Heart left ventricle (tissue), 16 donors: ENCODE results near the gene PML. TPM values are rescaled to one million over a fixed set of nuclear protein-coding genes. Genes with fewer than 3 reads are reported as not detected.
A peak's percentile ranks its signal among the peaks of the same experiment; 100 is the strongest.

Source experiments
- ATAC-seq, 4 donors: fragments of 200-7000 bp; cut with Tn5 transposase; one replicate each; pipeline ENCODE4 v1.9.1; 2020 to 2022; ENCODE audit warnings: moderate library complexity in 4 of 4, mild to moderate bottlenecking in 3 of 4, moderate number of reproducible peaks in 1 of 4
- DNase-seq, 5 donors: peaks; one replicate each; pipeline ENCODE4 v3.0.0-alpha.2; 2020
- H3K27ac ChIP-seq, 12 donors: fragments of 200-600 bp; sonication (generic) in 4 of 12; one replicate each; pipeline versions ENCODE4 v1.5.0 to v1.8.0; 2016 to 2022; ENCODE audit warnings: mild to moderate bottlenecking in 2 of 12
- H3K27me3 ChIP-seq, 9 donors: fragments of 200-600 bp; sonication (generic) in 2 of 9; one replicate each; pipeline versions ENCODE4 v1.5.1 to v1.8.0; 2016 to 2022; ENCODE audit warnings: mild to moderate bottlenecking in 3 of 9
- H3K36me3 ChIP-seq, 9 donors: fragments of 200-600 bp; sonication (generic) in 2 of 9; one replicate each; pipeline versions ENCODE4 v1.5.0 to v1.8.0; 2018 to 2022; ENCODE audit warnings: mild to moderate bottlenecking in 2 of 9
- H3K4me1 ChIP-seq, 12 donors: fragments of 200-600 bp; sonication (generic) in 4 of 12; one replicate each; pipeline versions ENCODE4 v1.5.0 to v1.8.0; 2016 to 2022; ENCODE audit warnings: mild to moderate bottlenecking in 3 of 12
- H3K4me3 ChIP-seq, 12 donors: fragments of 200-600 bp; sonication (generic) in 4 of 12; one replicate each; pipeline versions ENCODE4 v1.5.0 to v1.8.0; 2017 to 2022; ENCODE audit warnings: mild to moderate bottlenecking in 9 of 12, moderate library complexity in 4 of 12
- H3K9me3 ChIP-seq, 12 donors: fragments of 200-600 bp; sonication (generic) in 4 of 12; one replicate each; pipeline versions ENCODE4 v1.5.0 to v1.8.0; 2016 to 2022; ENCODE audit warnings: mild to moderate bottlenecking in 1 of 12
- POLR2A ChIP-seq, 2 donors: fragments of 450-650 bp; IDR thresholded peaks; one replicate each; pipeline ENCODE4 v1.6.1; 2017; ENCODE audit warnings: antibody characterized with exemption in 2 of 2, mild to moderate bottlenecking in 2 of 2, moderate library complexity in 2 of 2
- WGBS, 4 donors: extraction: QIAGEN DNeasy Blood & Tissue Kit in 2 of 4; methylation state at CpG; one replicate each; pipeline versions ENCODE4 v1.1.5 to v1.1.7; 2013 to 2018; 5-methylcytosine and 5-hydroxymethylcytosine counted together
- intact Hi-C, 10 donors: fragments of 100-400 bp; cut with DNase I; formaldehyde crosslinking; loops; one replicate each; pipeline versions ENCODE4 v1.11.1 to v1.14.2; 2022
- polyA plus RNA-seq, 2 donors: library from polyadenylated mRNA; stranded (reverse); fragments of 200-250 nt; gene quantifications; one replicate each; pipeline ENCODE4 v1.2.3, GENCODE V29; 2013
- total RNA-seq, 9 donors: library from RNA; depleted of rRNA in 2 of 9; stranded (reverse); fragments of >200 nt in 2 of 9; fragmentation: NEBNext Ultra II Directional in 3 of 9; extraction: Animal tissue kit (Norgen Biotek cat#: 25700) in 3 of 9; gene quantifications; one replicate each; pipeline versions ENCODE4 v1.1.0 to v1.2.4, GENCODE V29; 2016 to 2023
- TF ChIP-seq, protein P1 (sequence below), 12 donors: fragments of 200-600 bp; sonication (generic) in 4 of 12; IDR thresholded peaks; one replicate each; pipeline versions ENCODE4 v1.5.0 to v1.8.0; 2018 to 2022; ENCODE audit warnings: antibody characterized with exemption in 12 of 12, mild to moderate bottlenecking in 5 of 12
- donor health status: ischemic (EF 13 %, LVEDD 7.1; RV severe dilation, severe dysfunction).
- donor health status: healthy with polysubstance abuse.
- donor health status: DM: no; HTN: yes; CAD: no.
- donor health status: DM: no; HTN: no; CAD: no.
- donor health status: ischemic (EF 25% LVEDD 6.9; RV normal size, moderate dysfunction).
- donor health status: ischemic (EF 25% LVEDD 5.7; RV mildly dilated, moderate dysfunction).
- donor health status: healthy.
- donor health status: DM: yes; HTN: yes; CAD: no.
- donor health status: ischemic (EF 35%, LVEDD 5.7; RV mildly dilated, moderate dysfunction).
- donor health status: nonischemic (EF 11% LVEDD 7.7; RV severe dilation, severe dysfunction).
- donor health status: DM: yes; HTN: yes; CAD: no.
- donor health status: PGD.
- donor health status: ischemic (EF 29% LVEDD 5.4; RV normal size, mild dysfunction).
- donor health status: nonischemic (EF 23%, LVEDD 6.1; RV moderate dilation, normal function).

Gene PML
- total and polyA plus RNA-seq, 11 donors, result 17.0 to 68.7 (median 25.4) TPM

DNA sequence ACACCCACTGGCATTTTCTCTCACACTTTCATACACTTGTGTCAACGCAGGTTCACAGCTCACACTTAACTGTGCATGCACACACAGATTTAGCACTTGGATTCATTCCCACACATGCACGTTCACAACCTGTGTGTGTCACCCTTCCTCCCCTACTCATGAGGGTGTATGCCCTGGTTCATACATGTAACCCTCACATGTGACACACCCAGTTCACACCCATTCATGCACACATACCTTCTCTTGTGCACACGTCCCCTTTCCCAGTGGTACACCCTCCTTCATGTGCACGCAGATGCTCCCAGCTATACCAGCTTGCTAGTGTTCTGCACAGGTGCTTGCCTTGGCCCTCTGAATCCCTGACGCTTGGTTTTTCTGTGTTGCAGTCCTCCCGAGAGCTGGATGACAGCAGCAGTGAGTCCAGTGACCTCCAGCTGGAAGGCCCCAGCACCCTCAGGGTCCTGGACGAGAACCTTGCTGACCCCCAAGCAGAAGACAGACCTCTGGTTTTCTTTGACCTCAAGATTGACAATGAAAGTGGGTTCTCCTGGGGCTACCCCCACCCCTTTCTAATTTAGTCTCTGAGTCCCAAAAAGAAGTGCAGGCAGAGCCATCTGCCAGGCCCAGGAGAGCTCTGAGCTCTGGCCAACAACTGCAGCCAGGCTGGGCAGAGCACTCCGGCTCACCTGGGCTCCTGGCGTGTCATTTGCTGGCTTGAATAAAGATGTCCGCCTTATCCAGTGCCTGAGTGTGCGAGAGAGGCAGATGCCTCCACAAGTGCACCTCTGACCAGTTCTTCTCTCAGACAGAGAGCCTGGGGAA, 48.3 kb downstream of the PML start:
- H3K27ac ChIP-seq, result peak overlapping the region in 7 of 12 donors; percentile 10 to 87 (median 78)
- H3K27me3 ChIP-seq, result no peaks in the 10 kb centered on the region
- H3K4me1 ChIP-seq, result peaks cover 6 to 78% (median 45%) of the 10 kb centered on the region in 12 donors
- WGBS, 4 donors, result 93 to 96% (median 94%) methylated on average over 8 to 11 of the region's 11 CpGs
- H3K36me3 ChIP-seq, result peaks cover 0 to 50% (median 12%) of the 10 kb centered on the region in 9 donors
- no peaks in the 10 kb centered on the region for H3K9me3 ChIP-seq
- intact Hi-C loops, result loop anchor here in 4 of 10 donors (5.0 kb wide), 4 partner anchors 46 to 71 kb away; partner anchors contain the start of genes PML (in 1 of the 4) and STOML1 (in 1 of the 4)
- ATAC-seq (no peak), DNase-seq (no peak)
- TF ChIP-seq, protein P1, sequence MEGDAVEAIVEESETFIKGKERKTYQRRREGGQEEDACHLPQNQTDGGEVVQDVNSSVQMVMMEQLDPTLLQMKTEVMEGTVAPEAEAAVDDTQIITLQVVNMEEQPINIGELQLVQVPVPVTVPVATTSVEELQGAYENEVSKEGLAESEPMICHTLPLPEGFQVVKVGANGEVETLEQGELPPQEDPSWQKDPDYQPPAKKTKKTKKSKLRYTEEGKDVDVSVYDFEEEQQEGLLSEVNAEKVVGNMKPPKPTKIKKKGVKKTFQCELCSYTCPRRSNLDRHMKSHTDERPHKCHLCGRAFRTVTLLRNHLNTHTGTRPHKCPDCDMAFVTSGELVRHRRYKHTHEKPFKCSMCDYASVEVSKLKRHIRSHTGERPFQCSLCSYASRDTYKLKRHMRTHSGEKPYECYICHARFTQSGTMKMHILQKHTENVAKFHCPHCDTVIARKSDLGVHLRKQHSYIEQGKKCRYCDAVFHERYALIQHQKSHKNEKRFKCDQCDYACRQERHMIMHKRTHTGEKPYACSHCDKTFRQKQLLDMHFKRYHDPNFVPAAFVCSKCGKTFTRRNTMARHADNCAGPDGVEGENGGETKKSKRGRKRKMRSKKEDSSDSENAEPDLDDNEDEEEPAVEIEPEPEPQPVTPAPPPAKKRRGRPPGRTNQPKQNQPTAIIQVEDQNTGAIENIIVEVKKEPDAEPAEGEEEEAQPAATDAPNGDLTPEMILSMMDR (IDR thresholded peaks at IDR 0.05), result no peak
- no peak for TF ChIP-seq POLR2A (IDR thresholded peaks at IDR 0.05)
- no peak overlapping the region for H3K4me3 ChIP-seq

DNA sequence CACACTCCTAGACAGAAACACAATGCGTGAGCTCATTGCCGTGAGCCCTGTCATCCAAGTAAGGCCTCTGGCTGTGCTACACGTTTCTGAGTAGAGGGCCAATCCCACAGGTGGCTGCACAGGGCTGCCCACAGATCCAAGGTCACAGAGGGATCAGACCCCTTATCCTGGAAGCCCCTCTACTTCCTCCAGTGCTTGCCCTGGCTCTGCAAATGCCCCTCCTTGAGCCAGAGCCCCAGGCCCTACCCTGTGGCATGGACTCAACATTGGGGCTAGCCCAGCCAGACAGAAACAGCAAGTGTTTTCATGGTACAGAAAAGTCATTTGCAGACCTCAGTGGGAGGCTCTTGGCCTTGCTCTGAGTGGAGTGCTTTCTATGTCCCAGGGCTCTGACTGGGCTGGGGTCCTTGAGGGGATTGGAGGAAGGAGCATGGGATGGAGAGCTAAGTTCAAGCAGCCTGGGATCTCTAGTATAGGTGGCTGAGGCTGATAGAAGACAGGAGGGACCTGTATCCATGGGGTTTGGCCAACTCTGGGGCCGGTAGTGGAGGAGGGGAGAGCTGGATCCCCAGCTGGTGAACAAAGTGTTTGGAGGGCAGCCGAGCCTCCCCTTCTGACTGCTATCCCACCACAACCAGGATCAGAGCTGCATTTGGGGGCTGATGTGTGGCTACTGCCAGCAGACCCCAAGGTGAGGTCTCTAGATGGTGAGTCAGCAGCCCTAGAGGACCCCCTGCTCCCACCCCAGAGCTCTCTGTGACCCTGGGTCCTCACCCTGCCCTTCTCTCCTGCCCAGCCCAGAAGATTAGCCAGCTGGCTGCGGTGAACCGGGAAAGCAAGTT, 49.1 kb downstream of the PML start:
- Histone ChIP-seq H3K4me3 (no peak overlapping the region), H3K9me3 (no peaks in the 10 kb centered on the region), H3K27me3 (no peaks in the 10 kb centered on the region), H3K36me3 (peaks cover 0 to 49% (median 12%) of the 10 kb centered on the region in 9 donors), H3K27ac (peak overlapping the region; percentile 10 to 87 (median 68)), H3K4me1 (peaks cover 6 to 79% (median 50%) of the 10 kb centered on the region in 12 donors)
- TF ChIP-seq, protein P1 (IDR thresholded peaks at IDR 0.05), result no peak
- TF ChIP-seq POLR2A (IDR thresholded peaks at IDR 0.05), result no peak
- whole genome bisulfite sequencing, 4 donors, result 70 to 82% (median 74%) methylated on average over 7 of the region's 7 CpGs
- DNase-seq (peak in 1 of 5 donors; percentile 35), ATAC-seq (no peak)
- intact Hi-C loops, result loop anchor here in 4 of 10 donors (5.0 kb wide), 4 partner anchors 46 to 71 kb away; partner anchors contain the start of genes PML (in 1 of the 4) and STOML1 (in 1 of the 4)

DNA sequence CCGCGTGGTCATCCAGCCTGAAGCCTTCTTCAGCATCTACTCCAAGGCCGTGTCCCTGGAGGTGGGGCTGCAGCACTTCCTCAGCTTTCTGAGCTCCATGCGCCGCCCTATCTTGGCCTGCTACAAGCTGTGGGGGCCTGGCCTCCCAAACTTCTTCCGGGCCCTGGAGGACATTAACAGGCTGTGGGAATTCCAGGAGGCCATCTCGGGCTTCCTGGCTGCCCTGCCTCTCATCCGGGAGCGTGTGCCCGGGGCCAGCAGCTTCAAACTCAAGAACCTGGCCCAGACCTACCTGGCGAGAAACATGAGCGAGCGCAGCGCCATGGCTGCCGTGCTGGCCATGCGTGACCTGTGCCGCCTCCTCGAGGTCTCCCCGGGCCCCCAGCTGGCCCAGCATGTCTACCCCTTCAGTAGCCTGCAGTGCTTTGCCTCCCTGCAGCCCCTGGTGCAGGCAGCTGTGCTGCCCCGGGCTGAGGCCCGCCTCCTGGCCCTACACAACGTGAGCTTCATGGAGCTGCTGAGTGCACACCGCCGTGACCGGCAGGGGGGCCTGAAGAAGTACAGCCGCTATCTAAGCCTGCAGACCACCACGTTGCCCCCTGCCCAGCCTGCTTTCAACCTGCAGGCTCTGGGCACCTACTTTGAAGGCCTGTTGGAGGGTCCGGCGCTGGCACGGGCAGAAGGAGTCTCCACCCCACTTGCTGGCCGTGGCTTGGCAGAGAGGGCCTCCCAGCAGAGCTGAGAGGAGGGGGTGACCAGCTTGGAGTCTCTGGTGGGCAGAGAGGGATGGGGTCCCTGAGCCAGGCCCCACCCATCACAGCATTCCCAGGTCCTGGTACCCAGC, 50.0 kb downstream of the PML start:
- TF ChIP-seq, protein P1 (IDR thresholded peaks at IDR 0.05), result no peak
- TF ChIP-seq POLR2A (IDR thresholded peaks at IDR 0.05), result no peak
- Histone ChIP-seq H3K9me3 (no peaks in the 10 kb centered on the region), H3K36me3 (peaks cover 0 to 49% (median 12%) of the 10 kb centered on the region in 9 donors), H3K27me3 (no peaks in the 10 kb centered on the region), H3K27ac (peak overlapping the region in 11 of 12 donors; percentile 10 to 87 (median 71)), H3K4me3 (no peak overlapping the region), H3K4me1 (peaks cover 6 to 78% (median 43%) of the 10 kb centered on the region in 12 donors)
- ATAC-seq, result peak; percentile 22 to 61 (median 48)
- 70 to 83% (median 77%) methylated on average over 16 to 31 of the region's 31 CpGs for WGBS, 4 donors
- intact Hi-C loops, result loop anchor here in 4 of 10 donors (5.0 kb wide), 4 partner anchors 47 to 72 kb away; partner anchors contain the start of genes PML (in 1 of the 4) and STOML1 (in 1 of the 4)
- DNase-seq, result peak; percentile 70 to 84 (median 80)
